Measurements from ENCODE around the gene SYCP3. TPM values are rescaled to one million over a fixed set of nuclear protein-coding genes. Genes with fewer than 3 reads are reported as not detected.

SYCP3 gene
- total RNA-seq, 1 experiment from 2014 or later, result 0.19 TPM

- TF ChIP-seq, protein P1, sequence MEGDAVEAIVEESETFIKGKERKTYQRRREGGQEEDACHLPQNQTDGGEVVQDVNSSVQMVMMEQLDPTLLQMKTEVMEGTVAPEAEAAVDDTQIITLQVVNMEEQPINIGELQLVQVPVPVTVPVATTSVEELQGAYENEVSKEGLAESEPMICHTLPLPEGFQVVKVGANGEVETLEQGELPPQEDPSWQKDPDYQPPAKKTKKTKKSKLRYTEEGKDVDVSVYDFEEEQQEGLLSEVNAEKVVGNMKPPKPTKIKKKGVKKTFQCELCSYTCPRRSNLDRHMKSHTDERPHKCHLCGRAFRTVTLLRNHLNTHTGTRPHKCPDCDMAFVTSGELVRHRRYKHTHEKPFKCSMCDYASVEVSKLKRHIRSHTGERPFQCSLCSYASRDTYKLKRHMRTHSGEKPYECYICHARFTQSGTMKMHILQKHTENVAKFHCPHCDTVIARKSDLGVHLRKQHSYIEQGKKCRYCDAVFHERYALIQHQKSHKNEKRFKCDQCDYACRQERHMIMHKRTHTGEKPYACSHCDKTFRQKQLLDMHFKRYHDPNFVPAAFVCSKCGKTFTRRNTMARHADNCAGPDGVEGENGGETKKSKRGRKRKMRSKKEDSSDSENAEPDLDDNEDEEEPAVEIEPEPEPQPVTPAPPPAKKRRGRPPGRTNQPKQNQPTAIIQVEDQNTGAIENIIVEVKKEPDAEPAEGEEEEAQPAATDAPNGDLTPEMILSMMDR (conservative IDR thresholded peaks at IDR 0.05; ENCODE audit: low read depth, low read length), result no peak
- TF ChIP-seq EZH2 (IDR thresholded peaks at IDR 0.05; ENCODE audit: borderline replicate concordance, low read depth, low read length, poor library complexity, severe bottlenecking), result no peak
- Histone ChIP-seq H3K27me3 (replicated peaks; ENCODE audit: insufficient read depth, low read depth, low read length, poor library complexity) (no peaks in the 10 kb centered on the region), H3K27ac (ENCODE audit: low read depth, low read length, poor library complexity, severe bottlenecking) (no peak overlapping the region), H3K36me3 (ENCODE audit: insufficient read depth, low read length, poor library complexity, severe bottlenecking) (no peaks in the 10 kb centered on the region), H3K4me3 (ENCODE audit: low read depth, low read length, poor library complexity, severe bottlenecking) (no peak overlapping the region), H3K4me1 (ENCODE audit: insufficient read depth, low read length, poor library complexity, severe bottlenecking) (no peaks in the 10 kb centered on the region), H3K9me3 (ENCODE audit: low read depth, low read length, poor library complexity, severe bottlenecking) (no peaks in the 10 kb centered on the region)
- intact Hi-C loops (cut with micrococcal nuclease; ENCODE audit: unreplicated experiment), result no loop called here
- DNase-seq (ENCODE audit: low spot score), result no peak
- POLR2A ChIA-PET (ENCODE audit: low non-redundant PET), result no interaction called here
- no TSS peak for BruUV-seq (replicated peaks)
- CTCF ChIA-PET, result no interaction called here
These were observed 25.3 kb downstream of the SYCP3 start for GRCh38 chr12:101713930-101714329.

DNA sequence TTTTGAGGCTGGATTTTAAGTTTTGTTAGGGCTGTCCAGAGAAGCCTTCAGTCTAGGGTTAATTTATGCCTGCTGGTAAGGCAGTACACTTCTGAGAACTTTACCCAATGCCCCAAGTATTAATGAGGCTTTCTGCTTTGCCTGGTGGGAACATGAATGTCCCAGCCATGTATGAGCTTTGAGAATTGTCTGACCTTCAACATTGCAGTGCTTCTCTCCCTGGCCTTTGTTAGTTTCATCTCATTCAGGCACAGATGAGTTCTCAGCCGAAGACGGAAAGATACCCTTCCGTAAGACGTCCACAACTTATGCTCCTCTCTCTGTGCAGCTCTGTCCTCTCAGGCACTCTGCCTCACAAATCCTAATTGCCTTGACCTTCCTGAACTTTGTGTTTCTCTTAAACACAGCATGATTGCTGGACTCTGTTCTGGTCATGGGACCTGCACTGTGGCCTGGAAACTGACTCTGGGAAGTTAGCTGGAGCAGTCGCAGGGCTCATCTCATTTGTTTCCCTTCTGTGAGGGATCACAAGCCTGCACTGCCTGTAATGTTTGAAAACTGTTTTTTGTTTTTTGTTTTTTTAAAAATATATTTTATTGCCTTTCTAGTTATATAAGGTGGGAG lies 26.1 kb downstream of the SYCP3 start:
- no TSS peak for BruUV-seq (replicated peaks)

DNA sequence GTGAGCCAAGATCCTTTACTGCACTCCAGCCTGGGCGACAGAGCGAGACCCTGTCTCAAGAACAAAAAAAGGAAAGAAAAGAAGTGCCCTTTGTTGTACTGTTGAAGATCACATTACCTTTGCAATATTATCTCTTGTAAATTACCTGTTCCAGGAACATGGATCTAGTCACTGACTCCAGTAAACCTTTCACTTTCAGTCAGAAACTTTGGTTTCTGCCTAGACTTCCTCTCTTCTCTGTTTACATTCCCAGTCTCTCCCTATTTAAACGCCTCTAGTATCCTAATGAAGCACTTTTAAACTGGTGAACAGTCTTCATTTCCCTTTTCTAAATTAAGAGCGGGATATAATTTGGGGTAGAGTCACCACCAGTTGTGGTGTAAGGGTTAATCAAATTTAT lies 29.0 kb downstream of the SYCP3 start:
- ChIA-PET POLR2A (ENCODE audit: low non-redundant PET) (no interaction called here), CTCF (no interaction called here)
- H3K4me3 ChIP-seq (ENCODE audit: low read depth, low read length, poor library complexity, severe bottlenecking), result no peak overlapping the region
- H3K27me3 ChIP-seq (replicated peaks; ENCODE audit: insufficient read depth, low read depth, low read length, poor library complexity), result no peaks in the 10 kb centered on the region
- no peak for DNase-seq (ENCODE audit: low spot score)
- TF ChIP-seq EZH2 (IDR thresholded peaks at IDR 0.05; ENCODE audit: borderline replicate concordance, low read depth, low read length, poor library complexity, severe bottlenecking), result no peak
- TF ChIP-seq, protein P1 (conservative IDR thresholded peaks at IDR 0.05; ENCODE audit: low read depth, low read length), result no peak
- no peaks in the 10 kb centered on the region for H3K4me1 ChIP-seq (ENCODE audit: insufficient read depth, low read length, poor library complexity, severe bottlenecking)
- no peak overlapping the region for H3K27ac ChIP-seq (ENCODE audit: low read depth, low read length, poor library complexity, severe bottlenecking)
- no peaks in the 10 kb centered on the region for H3K9me3 ChIP-seq (ENCODE audit: low read depth, low read length, poor library complexity, severe bottlenecking)
- intact Hi-C loops (cut with micrococcal nuclease; ENCODE audit: unreplicated experiment), result no loop called here
- no peaks in the 10 kb centered on the region for H3K36me3 ChIP-seq (ENCODE audit: insufficient read depth, low read length, poor library complexity, severe bottlenecking)
- no TSS peak for BruUV-seq (replicated peaks)

More for the DNA sequence above, 26.1 kb downstream of the SYCP3 start:
- Histone ChIP-seq H3K9me3 (ENCODE audit: low read depth, low read length, poor library complexity, severe bottlenecking) (no peaks in the 10 kb centered on the region), H3K36me3 (ENCODE audit: insufficient read depth, low read length, poor library complexity, severe bottlenecking) (no peaks in the 10 kb centered on the region), H3K27me3 (replicated peaks; ENCODE audit: insufficient read depth, low read depth, low read length, poor library complexity) (no peaks in the 10 kb centered on the region), H3K27ac (ENCODE audit: low read depth, low read length, poor library complexity, severe bottlenecking) (no peak overlapping the region), H3K4me1 (ENCODE audit: insufficient read depth, low read length, poor library complexity, severe bottlenecking) (no peaks in the 10 kb centered on the region), H3K4me3 (ENCODE audit: low read depth, low read length, poor library complexity, severe bottlenecking) (no peak overlapping the region)
- ChIA-PET CTCF (no interaction called here), POLR2A (ENCODE audit: low non-redundant PET) (no interaction called here)
- no peak for TF ChIP-seq EZH2 (IDR thresholded peaks at IDR 0.05; ENCODE audit: borderline replicate concordance, low read depth, low read length, poor library complexity, severe bottlenecking)
- intact Hi-C loops (cut with micrococcal nuclease; ENCODE audit: unreplicated experiment), result no loop called here
- DNase-seq (ENCODE audit: low spot score), result no peak
